Measurements from ENCODE around the gene PPP4C. TPM values are rescaled to one million over a fixed set of nuclear protein-coding genes. Genes with fewer than 3 reads are reported as not detected.

The PPP4C gene
- total and polyA plus RNA-seq, 12 donors = 39.2 to 136 (median 80.8) TPM

- Histone ChIP-seq H3K36me3 (replicated peaks in 1 of 2) (peaks cover 0 to 15% of the 10 kb centered on the region in 2 donors), H3K4me3 (peak within 1 kb of the TSS in 2 of 4 donors; percentile 27 to 40), H3K9me3 (replicated peaks in 1 of 3) (peaks cover 0 to 2% (median 0%) of the 10 kb centered on the region in 3 donors), H3K27ac (peak within 1 kb of the TSS; percentile 51 to 89 (median 78)), H3K27me3 (no peaks in the 10 kb centered on the region), H3K4me1 (replicated peaks in 1 of 2) (peaks cover 17 to 36% of the 10 kb centered on the region in 2 donors)
- peak; percentile 91 to 96 (median 94) for DNase-seq
- WGBS, 4 donors = 1% methylated on average over 35 to 76 of the region's 76 CpGs
- TF ChIP-seq POLR2A (IDR thresholded peaks at IDR 0.05) = peak in 1 of 2 donors; percentile 37
- TF ChIP-seq CTCF (IDR thresholded peaks at IDR 0.05) = peak; percentile 70 to 98 (median 74)
- intact Hi-C loops (cut with DNase I) = no loop called here
Observed at GRCh38 chr16:30091474-30092372, 15.9 kb downstream of the PPP4C start, which contains the start of gene TBX6. Gene TBX6 (minus strand): TSS chr16:30091924. CDS start chr16:30091193, 731 bp downstream.

- TF ChIP-seq CTCF (IDR thresholded peaks at IDR 0.05) (peak; percentile 45 to 69 (median 56)), POLR2A (IDR thresholded peaks at IDR 0.05) (peak in 1 of 2 donors; percentile 14)
- 4 to 8% (median 7%) methylated on average over 17 to 22 of the region's 22 CpGs for WGBS, 4 donors
- intact Hi-C loops (cut with DNase I) = no loop called here
- H3K9me3 ChIP-seq (replicated peaks in 1 of 3) = peaks cover 0 to 9% (median 0%) of the 10 kb centered on the region in 3 donors
- H3K27ac ChIP-seq = peak overlapping the region; percentile 51 to 89 (median 78)
- peak overlapping the region in 2 of 4 donors; percentile 27 to 40 for H3K4me3 ChIP-seq
- peak; percentile 69 to 91 (median 83) for DNase-seq
- H3K36me3 ChIP-seq (replicated peaks in 1 of 2) = peaks cover 0 to 15% of the 10 kb centered on the region in 2 donors
- peaks cover 17 to 37% of the 10 kb centered on the region in 2 donors for H3K4me1 ChIP-seq (replicated peaks in 1 of 2)
- H3K27me3 ChIP-seq = no peaks in the 10 kb centered on the region
Observed at GRCh38 chr16:30092373-30093010, 16.7 kb downstream of the PPP4C start.

- Histone ChIP-seq H3K4me1 (replicated peaks in 1 of 2) (peaks cover 17 to 37% of the 10 kb centered on the region in 2 donors), H3K27ac (peak overlapping the region in 4 of 5 donors; percentile 35 to 93 (median 84)), H3K27me3 (no peaks in the 10 kb centered on the region), H3K36me3 (replicated peaks in 1 of 2) (peaks cover 0 to 15% of the 10 kb centered on the region in 2 donors), H3K4me3 (peak overlapping the region in 1 of 4 donors; percentile 96), H3K9me3 (replicated peaks in 1 of 3) (peaks cover 0 to 9% (median 0%) of the 10 kb centered on the region in 3 donors)
- intact Hi-C loops (cut with DNase I) = loop anchor here in 1 of 2 donors (5.0 kb wide), 1 partner anchor 38 kb away; no protein-coding TSS in a partner anchor
- DNase-seq = no peak
- 75 to 85% (median 80%) methylated on average over 6 to 11 of the region's 11 CpGs for WGBS, 4 donors
- TF ChIP-seq POLR2A (IDR thresholded peaks at IDR 0.05) (no peak), CTCF (IDR thresholded peaks at IDR 0.05) (no peak)
Observed at GRCh38 chr16:30094541-30095165, 18.9 kb downstream of the PPP4C start.

Data from adrenal gland (tissue), 12 donors.